K562 (cell line): Measurements from ENCODE around the gene MRPL58. TPM values are rescaled to one million over a fixed set of nuclear protein-coding genes. Genes with fewer than 3 reads are reported as not detected.
A peak's percentile ranks its signal among the peaks of the same experiment; 100 is the strongest.

Source experiments
- ADNP ChIP-seq: fragments of 200-800 bp; sonication (Bioruptor generic); IDR thresholded peaks from 2 replicates; pipeline ENCODE4 v1.6.1; 2016; ENCODE audit warnings: missing genetic modification characterization, missing compliant biosample characterization
- ARNT ChIP-seq, 2 experiments: fragments of 450-650 bp; IDR thresholded peaks; 2 replicates each; pipeline ENCODE4 v1.6.1; 2016; ENCODE audit warnings: mild to moderate bottlenecking in 1 of 2
- BDP1 ChIP-seq: IDR thresholded peaks from 3 replicates; pipeline ENCODE4 v1.6.1; 2011; ENCODE audit not compliant: insufficient read length, insufficient read depth
- E2F1 ChIP-seq: sonication (generic); formaldehyde crosslinking; IDR thresholded peaks from 2 replicates; pipeline ENCODE4 v1.8.1; 2023; ENCODE audit warnings: mild to moderate bottlenecking, missing genetic modification reagents, moderate library complexity
- ESRRB ChIP-seq: fragments of 250-450 bp; sonication (Bioruptor Pico); IDR thresholded peaks from 2 replicates; pipeline ENCODE4 v1.5.0; 2020; ENCODE audit warnings: mild to moderate bottlenecking, moderate library complexity, borderline replicate concordance
- FOXM1 ChIP-seq, 2 experiments: fragments of 450-650 bp in 1 of 2; sonication (generic) in 1 of 2; formaldehyde crosslinking in 1 of 2; IDR thresholded peaks; 2 replicates each; pipeline versions ENCODE4 v1.6.1 to v1.9.0; 2017 to 2022; ENCODE audit warnings: low read depth in 2 of 2, mild to moderate bottlenecking in 2 of 2, missing genetic modification reagents in 1 of 2, moderate library complexity in 1 of 2
- JUN ChIP-seq, 2 experiments: sonication (generic) in 1 of 2; formaldehyde crosslinking in 1 of 2; IDR thresholded peaks; 2 replicates each; pipeline versions ENCODE4 v1.6.1 to v1.8.0; 2012 to 2022; ENCODE audit warnings: borderline replicate concordance in 2 of 2, mild to moderate bottlenecking in 2 of 2, improper control_type of control experiment in 1 of 2, low read depth in 1 of 2, low read length in 1 of 2, missing genetic modification reagents in 1 of 2
- KLF1 ChIP-seq: fragments of 450-650 bp; IDR thresholded peaks from 2 replicates; pipeline ENCODE4 v1.6.1; 2016; ENCODE audit warnings: missing genetic modification characterization, missing compliant biosample characterization
- MEIS2 ChIP-seq: fragments of 450-650 bp; IDR thresholded peaks from 2 replicates; pipeline ENCODE4 v1.6.1; 2014; ENCODE audit warnings: mild to moderate bottlenecking; ENCODE audit not compliant: partially characterized antibody
- MTA2 ChIP-seq: fragments of 450-650 bp; IDR thresholded peaks from 2 replicates; pipeline ENCODE4 v1.6.1; 2016; ENCODE audit warnings: low read depth
- NR4A1 ChIP-seq, 2 experiments: fragments of 250-450 bp in 1 of 2; fragments of 450-650 bp in 1 of 2; sonication (Bioruptor Pico) in 1 of 2; IDR thresholded peaks; 2 replicates each; pipeline versions ENCODE4 v1.4.0 to v1.6.1; 2016 to 2020; ENCODE audit warnings: mild to moderate bottlenecking in 2 of 2, missing compliant biosample characterization in 1 of 2, missing genetic modification characterization in 1 of 2, moderate library complexity in 1 of 2
- PHF8 ChIP-seq: fragments of 200-600 bp; sonication (generic); IDR thresholded peaks from 2 replicates; pipeline ENCODE4 v1.6.1; 2012; ENCODE audit warnings: mixed run types, mild to moderate bottlenecking, inconsistent platforms, low read length, moderate library complexity, borderline replicate concordance
- POLR2H ChIP-seq: IDR thresholded peaks from 2 replicates; pipeline ENCODE4 v1.6.1; 2016; ENCODE audit warnings: missing genetic modification characterization, low read depth, mild to moderate bottlenecking, control low read depth, missing compliant biosample characterization, moderate library complexity
- TCF15 ChIP-seq: fragments of 250-450 bp; sonication (Bioruptor Pico); IDR thresholded peaks from 2 replicates; pipeline ENCODE4 v1.8.0; 2022; ENCODE audit warnings: moderate library complexity, mild to moderate bottlenecking, inconsistent platforms
- TRIM24 ChIP-seq, 2 experiments: fragments of 450-650 bp; IDR thresholded peaks; 2 replicates each; pipeline ENCODE4 v1.6.1; 2016
- ZBTB9 ChIP-seq: fragments of 450-650 bp; formaldehyde crosslinking; IDR thresholded peaks from 2 replicates; pipeline ENCODE4 v1.4.0; 2020; ENCODE audit warnings: mild to moderate bottlenecking, moderate library complexity
- ZFPM2 ChIP-seq: fragments of 250-450 bp; sonication (Bioruptor Pico); IDR thresholded peaks from 2 replicates; pipeline ENCODE4 v1.5.1; 2022; ENCODE audit warnings: mild to moderate bottlenecking
- ZNF143 ChIP-seq: sonication (generic); formaldehyde crosslinking; IDR thresholded peaks from 2 replicates; pipeline ENCODE4 v1.9.0; 2022; ENCODE audit warnings: mild to moderate bottlenecking, missing genetic modification reagents
- ZNF592 ChIP-seq: fragments of 450-650 bp; IDR thresholded peaks from 2 replicates; pipeline ENCODE4 v1.6.1; 2017; ENCODE audit warnings: antibody characterized with exemption, mild to moderate bottlenecking
- polyA plus RNA-seq, 8 experiments: library from polyadenylated mRNA; depleted of rRNA in 4 of 8; stranded (reverse) in 5 of 8; unstranded in 3 of 8; fragments of >200 nt; fragmentation: Nextera tagmentation in 2 of 8; fragmentation: Illumina TruSeq in 1 of 8; extraction: Ambion mirVana in 2 of 8; extraction: Trizol in 1 of 8; gene quantifications; 2 replicates each; pipeline versions ENCODE4 v1.2.1 to v1.2.3, GENCODE V29; 2011 to 2014; ENCODE audit warnings: inconsistent platforms in 1 of 8, missing spikeins in 1 of 8
- total RNA-seq, 7 experiments: library from RNA; depleted of rRNA in 6 of 7; stranded (reverse); fragments of >200 nt in 6 of 7; fragmentation: Illumina TruSeq in 2 of 7; extraction: Trizol in 2 of 7; gene quantifications; 2 replicates each; pipeline versions ENCODE4 v1.2.1 to v1.2.3, GENCODE V29; 2011 to 2021; ENCODE audit warnings: low replicate concordance in 1 of 7

MRPL58 gene
- total and polyA plus RNA-seq, 9 of the 15 experiments (the other 6 are each of a cell fraction or from before 2014, with no cell fraction given): 30.8 to 107 (median 72.4) TPM

- TF ChIP-seq FOXM1 (IDR thresholded peaks at IDR 0.05; ENCODE audit: low read depth): 0 out of 2 replicates have a peak, but pooled peaks have one; percentile 9
- TF ChIP-seq FOXM1 (CRISPR knock-in tag; IDR thresholded peaks at IDR 0.05; ENCODE audit: low read depth): no peak
- TF ChIP-seq ARNT (IDR thresholded peaks at IDR 0.05): peak in 1 of 2 experiments; percentile 98; a peak in 2 of 4 replicates
- no peak for TF ChIP-seq ZBTB9 (CRISPR knock-in tag)
- no peak for TF ChIP-seq MEIS2
- TF ChIP-seq KLF1 (tag): peak; percentile 53; the same call in 1 of the 2 replicates
- peak; percentile 96 for TF ChIP-seq ADNP
- TF ChIP-seq PHF8: peak; percentile 33; the same call in 1 of the 2 replicates
- peak; percentile 10; the same call in 1 of the 2 replicates for TF ChIP-seq ZNF592
- peak; percentile 66 for TF ChIP-seq BDP1
- TF ChIP-seq TRIM24 (IDR thresholded peaks at IDR 0.05): 0 out of 4 replicates have a peak, but pooled peaks of 1 of the 2 experiments have one; percentile 10
- 0 out of 2 replicates have a peak, but pooled peaks have one; percentile 23 for TF ChIP-seq ZNF143 (CRISPR knock-in tag)
- TF ChIP-seq ESRRB (CRISPR knock-in tag): no peak
- 0 out of 2 replicates have a peak, but pooled peaks have one; percentile 97 for TF ChIP-seq POLR2H (tag)
- TF ChIP-seq MTA2: peak; percentile 5; the same call in 1 of the 2 replicates
- no peak for TF ChIP-seq ZFPM2
- peak; percentile 12 for TF ChIP-seq E2F1 (CRISPR knock-in tag)
- peak; percentile 56; the same call in 1 of the 2 replicates for TF ChIP-seq JUN (IDR thresholded peaks at IDR 0.05; ENCODE audit: borderline replicate concordance, low read depth, low read length)
- peak; percentile 93; the same call in 1 of the 2 replicates for TF ChIP-seq JUN (CRISPR knock-in tag; IDR thresholded peaks at IDR 0.05; ENCODE audit: borderline replicate concordance)
- TF ChIP-seq NR4A1 (CRISPR knock-in tag; IDR thresholded peaks at IDR 0.05): 0 out of 2 replicates have a peak, but pooled peaks have one; percentile 51
- no peak for TF ChIP-seq NR4A1 (tag; IDR thresholded peaks at IDR 0.05)
- no peak; the same call in 1 of the 2 replicates for TF ChIP-seq TCF15 (CRISPR knock-in tag)
Measured at GRCh38 chr17:75034236-75034908, 21.9 kb downstream of the MRPL58 start (continued).
